ENCODE results near the gene ALCAM. TPM values are rescaled to one million over a fixed set of nuclear protein-coding genes. Genes with fewer than 3 reads are reported as not detected.

ALCAM gene
- total RNA-seq, 4 donors from 2014 or later: 16.8 to 62.0 (median 27.5) TPM

DNA sequence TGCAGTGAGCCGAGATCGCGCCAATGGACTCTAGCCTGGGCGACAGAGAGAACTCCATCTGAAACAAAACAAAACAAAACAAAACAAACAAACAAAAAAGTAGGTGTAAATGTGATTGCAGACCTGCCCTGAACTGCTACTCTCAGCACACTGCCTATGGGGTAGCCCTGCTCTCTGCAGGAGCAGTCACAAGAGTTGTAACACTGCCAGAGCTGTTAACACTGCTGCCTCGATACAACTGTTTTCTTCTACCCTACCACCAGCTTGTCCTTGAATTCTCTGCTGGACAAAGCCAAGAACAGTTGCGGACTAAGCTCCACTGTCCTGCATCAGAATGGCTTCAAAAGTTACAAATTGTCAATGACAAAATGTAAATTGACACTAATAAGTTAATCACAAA, 89.3 kb downstream of the ALCAM start:
- H3K9me3 ChIP-seq: no peaks in the 10 kb centered on the region
- no peak overlapping the region for H3K27ac ChIP-seq
- H3K4me1 ChIP-seq: no peaks in the 10 kb centered on the region
- WGBS, 2 donors (ENCODE audit: low coverage in 1 of 2): 83 to 100% methylated on average over 2 to 6 of the region's 6 CpGs
- TF ChIP-seq CTCF (IDR thresholded peaks at IDR 0.05): no peak
- TF ChIP-seq POLR2AphosphoS5 (IDR thresholded peaks at IDR 0.05): no peak
- no peak for TF ChIP-seq EP300 (IDR thresholded peaks at IDR 0.05)
- no peak for TF ChIP-seq POLR2A (IDR thresholded peaks at IDR 0.05)
- no peaks in the 10 kb centered on the region for H3K36me3 ChIP-seq
- no peaks in the 10 kb centered on the region for H3K27me3 ChIP-seq
- ATAC-seq: no peak
- no peak overlapping the region for H3K4me3 ChIP-seq

GRCh38 chr3:105458518-105459215, 92.0 kb downstream of the ALCAM start:
- 57 to 76% methylated on average over 2 to 3 of the region's 3 CpGs for WGBS, 2 donors (ENCODE audit: low coverage in 1 of 2)
- H3K4me1 ChIP-seq: no peaks in the 10 kb centered on the region
- no peaks in the 10 kb centered on the region for H3K9me3 ChIP-seq
- no peak overlapping the region for H3K4me3 ChIP-seq
- ATAC-seq: no peak
- H3K36me3 ChIP-seq: no peaks in the 10 kb centered on the region
- H3K27me3 ChIP-seq: no peaks in the 10 kb centered on the region
- TF ChIP-seq EP300 (IDR thresholded peaks at IDR 0.05) (no peak), CTCF (IDR thresholded peaks at IDR 0.05) (no peak), POLR2AphosphoS5 (IDR thresholded peaks at IDR 0.05) (no peak), POLR2A (IDR thresholded peaks at IDR 0.05) (no peak)
- no peak overlapping the region for H3K27ac ChIP-seq

DNA sequence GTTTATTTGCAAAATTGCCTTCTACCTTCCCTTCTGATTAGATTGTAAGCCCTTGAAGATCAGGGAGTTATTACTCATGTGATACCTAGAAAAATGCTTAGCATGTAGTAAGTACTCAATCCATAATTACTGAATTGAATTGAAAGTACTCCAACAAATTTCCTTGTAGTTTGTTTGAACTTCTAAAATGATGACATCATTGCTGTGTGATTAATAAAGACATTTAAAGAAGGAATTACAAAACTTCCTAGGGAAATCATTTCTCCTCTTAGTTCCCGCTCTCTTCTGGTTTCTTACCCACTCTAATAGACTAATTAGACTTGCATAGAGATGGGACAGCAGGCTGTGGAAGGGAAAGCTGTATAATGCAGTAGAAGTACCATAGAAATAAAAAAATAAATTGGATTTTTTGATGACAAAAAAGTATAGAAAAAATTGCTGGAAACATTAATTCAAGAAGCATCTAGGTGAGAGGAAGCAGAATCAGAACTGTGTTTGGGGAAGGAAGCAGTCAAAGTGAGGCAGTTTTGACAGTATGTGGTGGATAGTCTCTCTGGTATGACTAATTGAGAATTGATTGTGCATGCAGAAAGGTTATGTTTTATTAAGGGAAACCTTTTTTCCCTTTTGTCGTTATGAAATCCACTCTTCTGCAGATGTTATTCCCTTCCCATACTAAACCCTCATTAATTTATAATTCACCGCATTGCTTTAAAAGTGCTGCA, 93.0 kb downstream of the ALCAM start:
- Histone ChIP-seq H3K9me3 (no peaks in the 10 kb centered on the region), H3K36me3 (no peaks in the 10 kb centered on the region), H3K4me3 (no peak overlapping the region), H3K4me1 (no peaks in the 10 kb centered on the region), H3K27ac (no peak overlapping the region), H3K27me3 (no peaks in the 10 kb centered on the region)
- ATAC-seq: no peak
- TF ChIP-seq POLR2AphosphoS5 (IDR thresholded peaks at IDR 0.05): no peak
- TF ChIP-seq EP300 (IDR thresholded peaks at IDR 0.05): no peak
- no peak for TF ChIP-seq POLR2A (IDR thresholded peaks at IDR 0.05)
- no peak for TF ChIP-seq CTCF (IDR thresholded peaks at IDR 0.05)
- 51 to 61% methylated on average over 3 of the region's 3 CpGs for WGBS, 2 donors (ENCODE audit: low coverage in 1 of 2)

GRCh38 chr3:105463620-105464019, 96.9 kb downstream of the ALCAM start:
- no peak for ATAC-seq
- TF ChIP-seq POLR2A (IDR thresholded peaks at IDR 0.05) (no peak), CTCF (IDR thresholded peaks at IDR 0.05) (no peak), EP300 (IDR thresholded peaks at IDR 0.05) (no peak)
- H3K27me3 ChIP-seq: no peaks in the 10 kb centered on the region
- H3K4me1 ChIP-seq: no peaks in the 10 kb centered on the region
- WGBS, 2 donors (ENCODE audit: low coverage in 1 of 2): 73 to 88% methylated on average over 1 of the region's 1 CpG
- H3K27ac ChIP-seq: no peak overlapping the region
- H3K9me3 ChIP-seq: no peaks in the 10 kb centered on the region
- no peak overlapping the region for H3K4me3 ChIP-seq
- H3K36me3 ChIP-seq: no peaks in the 10 kb centered on the region
